ENCODE results near the gene PUM2.
A peak's percentile ranks its signal among the peaks of the same experiment; 100 is the strongest.

PUM2 gene

GRCh38 chr2:20229322-20230113 is 121.1 kb downstream of the PUM2 start:
- no peak for DNase-seq

- no peak for DNase-seq
Measured at GRCh38 chr2:20227894-20228505, 122.6 kb downstream of the PUM2 start.

DNA sequence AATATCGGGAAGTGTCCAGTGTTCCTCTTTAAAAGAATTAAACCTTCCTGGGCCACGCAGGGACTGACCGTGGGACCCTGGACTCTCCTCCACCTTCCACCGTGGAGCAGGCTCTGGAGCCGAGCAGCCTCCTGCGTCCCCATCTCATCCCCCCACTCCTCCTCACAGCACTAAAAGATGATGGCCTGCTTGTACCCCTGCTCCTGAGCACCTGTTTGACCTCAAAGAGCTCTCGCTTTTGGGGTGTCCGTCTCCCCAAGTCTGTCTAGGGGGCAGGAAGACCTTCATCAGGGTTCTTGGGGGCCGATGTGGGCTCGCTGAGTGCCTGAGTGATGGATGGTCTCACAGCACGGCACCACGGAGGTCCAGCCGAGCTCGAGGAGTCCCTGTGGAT is 124.5 kb downstream of the PUM2 start:
- DNase-seq = no peak

GRCh38 chr2:20225294-20226151 is 125.1 kb downstream of the PUM2 start:
- DNase-seq = peak in 1 of 5 experiments; percentile 36

DNA sequence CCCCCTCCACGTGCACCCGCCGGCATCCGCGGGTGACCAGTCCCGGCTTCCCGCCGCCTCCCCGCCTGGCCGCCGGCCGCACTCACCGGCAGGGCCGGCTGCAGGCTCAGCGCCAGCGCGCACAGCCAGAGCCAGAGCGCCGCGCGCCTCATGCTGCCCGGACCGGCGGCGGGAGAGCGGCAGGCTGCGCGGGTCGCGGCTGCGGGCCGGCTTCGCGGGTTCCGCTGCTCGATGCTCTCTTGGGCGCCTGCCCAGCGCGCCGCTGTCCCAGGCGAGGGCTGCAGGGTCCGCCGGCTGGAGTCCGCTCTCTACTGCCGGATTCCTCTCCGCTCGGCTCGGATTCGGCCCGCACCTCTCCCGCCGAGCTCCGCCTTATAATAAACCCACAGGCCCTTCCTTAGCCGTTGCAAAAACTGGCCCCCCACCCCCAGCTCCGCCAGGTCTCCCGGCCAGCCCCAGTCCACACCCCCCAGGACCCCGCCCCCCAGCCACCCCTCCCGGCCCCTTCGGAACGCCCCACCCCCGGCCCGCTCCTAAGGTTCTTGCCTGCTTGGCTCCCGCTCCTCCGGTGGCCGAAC is 125.8 kb downstream of the PUM2 start, which contains the start of gene SDC1:
SDC1 (minus strand) TSS at position 415 of the 578 bp plus-strand sequence; CDS start at position 152, 263 bp downstream.
- DNase-seq = peak in 1 of 5 experiments; percentile 24

- no peak for DNase-seq
Measured at GRCh38 chr2:20224164-20224715, 126.4 kb downstream of the PUM2 start.

DNA sequence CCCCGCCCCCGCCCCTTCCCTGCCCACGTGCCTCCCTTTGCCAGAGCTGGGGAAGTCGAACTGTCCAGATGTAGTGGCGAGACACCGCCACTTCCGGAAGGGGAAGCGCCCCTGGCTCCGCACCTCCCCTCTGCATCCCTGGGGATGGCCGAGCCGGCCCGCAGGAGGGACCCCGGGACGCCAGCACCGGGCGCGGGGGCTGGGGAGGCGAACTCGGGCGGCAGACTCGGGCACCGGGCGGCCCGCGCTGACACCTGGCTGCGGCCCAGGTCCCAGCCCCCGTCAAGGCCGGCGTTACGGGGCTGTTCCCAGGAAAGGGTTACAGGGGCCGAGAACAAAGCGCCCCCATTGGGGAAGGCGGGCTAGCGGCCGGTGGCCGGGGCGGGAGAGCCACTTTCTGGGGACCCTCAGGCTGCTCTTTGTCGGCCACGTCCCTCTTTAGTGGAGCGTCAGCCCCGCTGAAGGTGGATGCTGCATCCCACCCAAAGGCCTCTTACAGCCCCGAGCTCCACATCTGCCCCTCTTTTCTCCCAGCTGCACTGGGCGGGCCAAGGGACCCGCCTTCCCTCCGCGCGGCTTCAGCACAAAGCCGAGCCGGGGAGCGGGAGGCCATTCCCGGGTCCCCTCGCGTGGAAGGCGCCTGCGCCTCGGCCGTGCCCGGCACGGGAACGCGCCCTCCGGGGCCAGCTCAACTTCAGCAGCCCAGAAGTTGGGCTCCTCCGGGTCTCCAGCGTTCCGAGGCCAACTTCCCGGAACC is 127.1 kb downstream of the PUM2 start:
- no peak for DNase-seq

DNA sequence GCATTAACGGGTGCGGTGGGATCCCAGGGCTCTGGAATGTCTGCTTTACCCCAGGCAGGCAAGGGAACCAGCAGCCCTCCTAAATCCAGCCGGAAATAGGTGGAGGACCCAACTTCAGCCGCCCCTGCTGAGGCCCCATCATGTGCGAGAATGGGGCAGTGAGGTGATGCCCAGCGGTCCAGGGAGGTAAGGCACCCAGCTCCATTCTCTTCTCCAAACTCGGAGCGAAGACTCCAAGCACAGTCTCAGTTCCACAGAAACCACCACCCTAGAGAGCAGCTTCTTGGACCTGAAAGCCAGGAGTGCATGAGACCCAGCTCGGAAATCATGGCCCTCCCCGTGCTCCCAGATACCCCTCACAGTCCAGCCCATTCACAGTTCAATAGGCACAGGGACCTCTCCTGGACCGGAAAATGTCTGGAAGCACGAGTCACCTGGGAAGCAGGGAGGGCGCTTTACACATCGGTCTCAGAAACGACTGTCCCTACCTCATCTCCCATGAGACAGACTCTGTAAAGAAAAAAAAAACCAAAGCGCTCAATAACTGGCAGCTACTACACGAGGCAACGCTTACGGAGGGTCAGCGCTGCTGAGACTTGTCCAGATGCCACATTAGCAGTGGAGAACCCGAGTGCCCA is 127.8 kb downstream of the PUM2 start:
- DNase-seq = no peak

DNA sequence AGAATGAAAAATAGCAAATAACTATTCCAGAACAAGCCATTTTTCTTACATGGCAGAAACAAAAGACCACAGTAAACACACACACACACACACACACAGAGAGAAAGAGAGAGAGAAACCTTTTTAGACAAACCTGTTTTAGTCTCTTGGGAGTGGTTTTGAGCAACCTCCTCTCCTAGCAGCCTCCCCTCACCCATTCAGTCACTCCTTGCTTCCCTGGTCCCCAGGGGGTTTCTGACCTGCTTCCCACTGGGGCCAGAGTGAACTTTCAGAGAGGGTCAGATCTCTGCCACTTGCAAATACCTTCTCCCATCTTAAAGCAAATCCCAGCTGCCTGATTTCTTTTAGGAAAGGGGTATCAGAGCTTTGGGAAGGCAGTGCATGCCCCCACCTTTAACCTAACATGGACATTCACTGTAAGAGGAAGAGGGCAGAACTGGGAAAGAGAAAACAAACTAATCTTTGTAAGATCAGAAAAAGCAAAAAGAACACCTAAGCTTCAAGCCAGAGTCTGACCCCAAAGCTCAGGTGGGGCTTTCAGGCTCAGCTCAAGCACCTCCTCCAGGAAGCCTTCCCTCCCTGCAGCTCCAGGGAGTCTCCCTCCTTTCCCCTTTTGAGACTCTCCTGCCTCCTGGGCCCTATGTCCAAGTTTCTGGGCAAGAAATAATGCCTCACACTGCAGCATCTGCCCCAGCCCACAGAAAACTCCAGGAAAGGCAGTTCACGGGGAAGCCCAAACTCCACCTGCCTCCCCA is 128.5 kb downstream of the PUM2 start:
- DNase-seq = no peak

- no peak for DNase-seq
Measured at GRCh38 chr2:20221555-20221973, 129.1 kb downstream of the PUM2 start.

DNA sequence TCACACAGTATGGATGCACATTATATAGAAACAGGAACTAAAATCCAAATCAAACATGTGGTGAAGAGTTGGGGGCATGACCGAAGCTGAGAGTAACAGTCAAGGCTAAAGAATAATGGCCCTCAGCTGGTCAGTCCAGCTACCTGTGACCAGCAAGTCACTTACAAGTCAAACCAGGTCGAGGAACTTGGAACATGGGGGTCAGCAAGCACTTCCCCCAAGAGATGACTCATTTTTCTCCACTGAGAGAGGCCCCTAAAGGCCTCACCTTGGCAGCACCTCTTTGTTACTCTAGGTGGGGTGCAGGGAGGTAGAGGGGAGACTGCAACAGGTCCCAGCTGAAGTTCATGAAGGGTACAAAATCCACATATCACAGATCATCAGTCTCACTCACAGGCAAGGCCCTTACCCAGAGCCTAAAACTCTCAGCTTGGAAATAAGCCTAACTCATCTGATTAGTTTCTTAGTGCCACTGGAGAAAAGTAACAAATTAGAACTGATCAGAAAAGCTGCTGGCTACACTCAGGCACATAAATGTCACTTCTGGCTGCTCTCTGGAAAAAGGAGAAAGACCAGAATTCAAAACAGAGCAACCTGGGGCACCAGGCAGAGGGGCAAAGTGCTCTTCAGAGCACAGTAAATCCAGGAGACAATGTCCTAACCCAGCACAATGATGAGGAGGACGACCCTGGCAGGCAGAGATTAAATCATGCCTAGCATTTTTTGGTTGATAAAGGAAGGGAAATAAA is 129.7 kb downstream of the PUM2 start:
- no peak for DNase-seq

GRCh38 chr2:20219763-20220380 is 130.8 kb downstream of the PUM2 start:
- DNase-seq = no peak

GRCh38 chr2:20218331-20219320 is 132.0 kb downstream of the PUM2 start:
- no peak for DNase-seq

- no peak for DNase-seq
Measured at GRCh38 chr2:20217041-20217970, 133.3 kb downstream of the PUM2 start.

- no peak for DNase-seq
Measured at GRCh38 chr2:20216130-20217025, 134.3 kb downstream of the PUM2 start.

All from T-helper 2 cell (primary cell).